ENCODE data around the gene PRDM5.

PRDM5 gene

DNA sequence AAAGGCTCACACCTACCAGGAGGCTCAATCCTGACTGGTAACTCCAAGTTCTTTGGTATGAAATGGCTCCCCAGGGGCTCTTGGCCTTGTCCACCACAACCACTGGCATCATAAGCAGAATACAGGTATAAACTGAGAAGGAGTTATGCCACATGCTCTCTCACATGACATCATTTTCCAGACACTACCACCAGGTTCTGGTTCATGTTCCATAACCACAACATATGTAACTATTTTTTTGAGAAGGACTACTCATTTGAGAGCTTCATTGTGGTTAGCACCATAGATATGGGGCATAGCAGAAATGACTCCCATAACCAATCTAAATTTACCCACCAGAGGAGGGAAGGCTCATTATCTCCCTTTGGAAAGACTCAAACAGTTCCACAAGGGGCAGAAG, 19.6 kb downstream of the PRDM5 start:
- DNase-seq: no peak

- no peak for DNase-seq
These were observed 20.8 kb downstream of the PRDM5 start for GRCh38 chr4:120901731-120902130.

GRCh38 chr4:120897981-120898719, 24.4 kb downstream of the PRDM5 start:
- DNase-seq: no peak

DNA sequence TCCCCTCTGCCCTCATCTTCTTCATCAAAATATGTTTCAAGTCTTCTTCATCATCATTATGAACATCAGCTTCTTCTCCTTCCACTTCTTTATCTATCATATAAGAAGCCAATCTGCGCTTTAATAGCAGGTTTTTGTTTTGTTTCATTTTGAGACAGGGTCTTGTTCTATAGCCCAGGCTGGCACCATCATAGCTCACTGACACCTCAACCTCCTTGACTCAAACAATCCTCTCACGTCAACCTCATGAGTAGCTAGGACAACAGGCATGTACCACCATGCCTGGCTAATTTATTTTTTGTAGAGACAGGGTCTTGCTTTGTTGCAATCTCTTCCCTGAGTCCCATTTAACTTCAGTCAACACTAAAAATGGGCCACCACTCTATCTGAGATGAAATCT, 27.0 kb downstream of the PRDM5 start:
- DNase-seq: no peak

GRCh38 chr4:120893314-120893713, 29.2 kb downstream of the PRDM5 start:
- no peak for DNase-seq

GRCh38 chr4:120886191-120886590, 36.3 kb downstream of the PRDM5 start:
- DNase-seq: no peak

DNA sequence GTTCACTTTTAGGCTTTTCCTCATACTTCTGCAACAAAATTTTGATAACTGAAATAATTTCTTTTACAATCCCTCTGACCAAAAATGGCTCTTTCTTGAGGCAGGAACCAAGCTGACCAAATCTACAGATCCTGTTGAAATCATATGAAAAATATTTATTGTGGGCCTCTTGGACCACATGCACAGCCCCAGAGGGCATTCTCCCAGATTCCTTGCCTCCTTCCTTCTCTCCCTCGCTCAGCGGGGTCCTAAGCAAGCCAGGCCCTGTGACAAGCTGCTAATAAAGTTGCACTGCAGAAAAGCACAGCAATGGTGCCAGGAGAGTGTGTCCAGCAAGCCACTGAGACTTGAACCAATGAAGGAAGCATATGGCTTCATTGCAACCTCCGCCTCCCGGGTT, 40.7 kb downstream of the PRDM5 start:
- DNase-seq: no peak

- no peak for DNase-seq
These were observed 41.2 kb downstream of the PRDM5 start for GRCh38 chr4:120881351-120881750.

GRCh38 chr4:120877021-120877420, 45.5 kb downstream of the PRDM5 start:
- DNase-seq: no peak

DNA sequence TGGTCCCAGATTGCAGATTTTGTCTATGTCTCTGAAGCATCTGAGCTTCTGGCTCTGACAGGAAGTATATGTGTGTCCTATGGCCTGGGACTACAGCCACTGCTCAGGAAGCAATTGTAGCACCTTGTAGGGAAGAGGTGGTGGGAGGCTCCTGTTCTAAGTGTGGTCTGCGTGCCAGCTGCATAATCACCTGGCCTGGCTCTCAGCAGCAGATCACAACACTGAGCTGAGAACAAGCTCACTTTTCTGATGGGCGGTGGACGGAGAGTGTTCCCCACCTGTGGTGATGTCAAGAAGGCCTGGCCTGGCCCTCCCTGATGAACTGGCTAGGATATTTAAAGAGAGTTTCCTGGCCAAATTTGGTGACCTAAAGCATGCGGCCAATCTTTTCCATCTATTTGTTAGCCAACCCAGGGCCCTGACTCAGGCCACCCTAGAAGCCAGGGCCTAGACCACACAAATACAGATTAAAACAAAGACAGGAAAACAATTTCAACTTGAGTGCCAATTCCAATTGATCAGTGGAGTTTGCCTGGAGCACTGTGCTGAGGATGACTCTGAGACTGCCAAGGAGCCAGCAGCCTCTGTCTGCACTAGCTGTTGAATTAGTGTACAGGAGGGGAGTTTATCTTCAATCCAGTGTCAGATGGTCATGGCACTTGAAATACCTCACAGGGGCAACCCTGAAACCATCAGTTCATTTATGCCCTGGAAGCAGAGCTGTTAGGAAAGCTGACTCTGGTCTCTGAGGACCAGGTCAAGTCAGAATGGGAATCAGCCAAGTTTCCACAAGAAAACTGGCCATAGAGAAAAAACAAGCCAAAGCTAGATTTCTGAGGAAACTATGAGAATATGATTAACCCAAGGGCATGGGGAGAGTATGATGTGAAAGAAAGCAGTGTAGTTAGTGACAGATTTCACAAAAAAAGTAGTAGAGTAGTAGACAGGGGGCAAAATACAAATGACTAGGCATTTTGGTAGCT, 47.4 kb downstream of the PRDM5 start:
- DNase-seq: no peak

- no peak for DNase-seq
These were observed 49.0 kb downstream of the PRDM5 start for GRCh38 chr4:120873554-120873953.

DNA sequence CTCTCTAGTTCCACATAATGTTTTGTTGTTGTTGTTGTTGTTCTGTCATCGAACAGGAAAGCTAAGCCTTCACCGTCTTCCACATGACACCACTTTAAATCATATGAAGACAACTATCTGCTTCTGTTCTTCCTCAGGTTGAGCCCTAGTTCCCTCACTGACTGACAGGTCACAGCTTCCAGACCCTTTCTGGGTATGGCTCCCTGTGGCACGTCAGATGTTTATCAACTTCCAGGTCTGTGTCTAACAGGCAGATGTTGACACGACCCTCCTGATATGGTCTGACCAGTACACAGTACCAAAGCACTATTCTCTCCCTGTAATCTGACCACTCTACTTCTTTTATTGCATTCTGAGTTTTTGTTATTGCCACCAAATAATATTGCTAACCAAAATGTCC, 51.4 kb downstream of the PRDM5 start:
- no peak for DNase-seq

GRCh38 chr4:120870279-120870673, 52.2 kb downstream of the PRDM5 start:
- no peak for DNase-seq

DNA sequence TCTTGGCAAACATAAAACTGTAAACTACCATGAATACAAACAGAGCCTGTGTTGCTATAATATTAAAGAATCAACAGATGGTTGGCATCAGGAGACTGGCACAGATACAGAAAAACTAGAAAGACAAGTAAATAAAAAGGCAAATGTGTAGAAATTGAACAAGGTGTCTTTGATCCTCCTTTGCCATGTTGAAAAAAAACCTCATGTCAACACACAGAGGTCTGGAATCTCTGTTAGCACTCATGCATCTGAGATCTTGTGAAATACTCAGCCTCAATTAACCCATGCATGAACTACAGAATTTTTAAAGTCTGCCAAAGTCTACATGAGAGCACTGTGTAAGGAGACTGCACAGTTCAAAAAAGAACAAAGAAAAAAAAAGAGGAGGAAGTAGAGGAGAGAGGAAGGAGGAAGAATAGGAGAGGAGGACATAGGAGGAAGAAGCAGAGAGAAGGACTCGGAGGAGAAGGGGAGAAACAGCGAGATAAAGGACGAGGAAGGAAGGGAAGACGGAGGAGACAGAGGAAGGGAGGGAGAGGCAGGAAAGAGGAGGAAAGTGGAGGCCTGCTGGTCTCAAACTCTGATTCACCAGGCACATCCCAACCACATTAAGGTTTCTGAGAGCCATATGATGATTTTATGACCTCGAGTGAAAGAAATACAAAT, 52.8 kb downstream of the PRDM5 start:
- no peak for DNase-seq

GRCh38 chr4:120867506-120867905, 55.0 kb downstream of the PRDM5 start:
- no peak for DNase-seq

- DNase-seq: no peak
These were observed 56.5 kb downstream of the PRDM5 start for GRCh38 chr4:120865985-120866384.

DNA sequence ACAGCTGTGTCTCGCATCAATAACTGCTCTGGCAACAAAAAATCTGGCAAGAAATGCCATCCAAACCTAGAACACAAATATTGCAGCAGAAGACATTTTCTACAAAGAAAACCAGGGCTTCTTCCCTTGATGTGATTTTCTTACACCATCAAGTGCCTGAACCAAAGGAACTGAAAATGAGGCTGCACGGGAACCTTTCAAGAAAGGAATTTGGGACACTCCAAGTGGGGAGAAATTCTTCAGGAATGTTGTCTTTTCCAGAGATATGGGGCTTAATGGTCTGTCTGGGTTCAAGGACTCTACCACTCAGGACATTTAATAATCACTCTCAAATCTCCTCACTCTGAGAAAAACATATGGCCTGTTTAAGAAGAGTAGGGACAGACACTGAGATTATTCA, 57.6 kb downstream of the PRDM5 start:
- no peak for DNase-seq

- no peak for DNase-seq
These were observed 60.1 kb downstream of the PRDM5 start for GRCh38 chr4:120862432-120862831.

- no peak for DNase-seq
These were observed 60.7 kb downstream of the PRDM5 start for GRCh38 chr4:120861852-120862251.

DNA sequence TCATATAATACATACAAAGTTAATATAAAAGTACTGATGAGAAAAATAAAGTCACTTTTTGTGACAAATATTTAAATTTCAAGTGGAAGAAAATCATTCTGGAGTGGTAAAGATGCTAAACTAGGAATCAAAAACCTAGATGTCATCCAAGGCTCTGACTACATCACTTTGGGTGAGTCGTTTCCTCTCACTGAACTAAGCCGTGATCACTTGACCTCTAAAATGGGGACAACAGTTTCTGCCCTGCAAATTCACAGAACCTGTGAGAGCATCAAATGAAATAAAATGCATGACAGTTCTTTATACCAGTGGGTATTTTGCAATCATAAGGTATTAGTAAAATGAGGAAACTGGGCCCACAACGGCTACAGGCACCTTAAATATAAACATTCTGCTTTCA, 63.8 kb downstream of the PRDM5 start:
- DNase-seq: no peak

GRCh38 chr4:120857312-120857711, 65.2 kb downstream of the PRDM5 start:
- DNase-seq: no peak

DNA sequence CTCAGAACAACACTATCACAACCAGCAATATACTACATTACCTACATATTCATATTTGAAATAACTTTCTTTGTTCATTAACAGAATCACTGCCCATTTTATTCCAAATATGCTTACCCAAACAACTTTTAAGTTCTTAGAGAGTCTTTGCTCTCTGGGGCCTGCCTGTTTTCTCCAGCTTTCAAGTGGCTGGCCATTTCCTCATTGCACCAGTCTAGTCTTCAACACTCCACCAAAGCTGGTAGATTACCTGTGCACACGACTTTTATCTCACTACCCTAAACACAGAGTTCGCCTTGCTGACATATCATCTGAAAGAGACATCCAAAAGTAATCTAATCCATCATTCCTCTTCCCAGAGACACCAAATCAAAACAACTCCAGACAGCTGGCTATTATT, 66.2 kb downstream of the PRDM5 start:
- no peak for DNase-seq

- DNase-seq: no peak
These were observed 67.1 kb downstream of the PRDM5 start for GRCh38 chr4:120855307-120856001.

Data from CD4-positive, alpha-beta T cell treated with Interleukin-17A for 4 hours (primary cell).